ENCODE results near the gene HCK. TPM values are rescaled to one million over a fixed set of nuclear protein-coding genes. Genes with fewer than 3 reads are reported as not detected.
A peak's percentile ranks its signal among the peaks of the same experiment; 100 is the strongest.

The HCK gene
- total RNA-seq, 2 donors from 2014 or later = 2.1 to 4.3 TPM

DNA sequence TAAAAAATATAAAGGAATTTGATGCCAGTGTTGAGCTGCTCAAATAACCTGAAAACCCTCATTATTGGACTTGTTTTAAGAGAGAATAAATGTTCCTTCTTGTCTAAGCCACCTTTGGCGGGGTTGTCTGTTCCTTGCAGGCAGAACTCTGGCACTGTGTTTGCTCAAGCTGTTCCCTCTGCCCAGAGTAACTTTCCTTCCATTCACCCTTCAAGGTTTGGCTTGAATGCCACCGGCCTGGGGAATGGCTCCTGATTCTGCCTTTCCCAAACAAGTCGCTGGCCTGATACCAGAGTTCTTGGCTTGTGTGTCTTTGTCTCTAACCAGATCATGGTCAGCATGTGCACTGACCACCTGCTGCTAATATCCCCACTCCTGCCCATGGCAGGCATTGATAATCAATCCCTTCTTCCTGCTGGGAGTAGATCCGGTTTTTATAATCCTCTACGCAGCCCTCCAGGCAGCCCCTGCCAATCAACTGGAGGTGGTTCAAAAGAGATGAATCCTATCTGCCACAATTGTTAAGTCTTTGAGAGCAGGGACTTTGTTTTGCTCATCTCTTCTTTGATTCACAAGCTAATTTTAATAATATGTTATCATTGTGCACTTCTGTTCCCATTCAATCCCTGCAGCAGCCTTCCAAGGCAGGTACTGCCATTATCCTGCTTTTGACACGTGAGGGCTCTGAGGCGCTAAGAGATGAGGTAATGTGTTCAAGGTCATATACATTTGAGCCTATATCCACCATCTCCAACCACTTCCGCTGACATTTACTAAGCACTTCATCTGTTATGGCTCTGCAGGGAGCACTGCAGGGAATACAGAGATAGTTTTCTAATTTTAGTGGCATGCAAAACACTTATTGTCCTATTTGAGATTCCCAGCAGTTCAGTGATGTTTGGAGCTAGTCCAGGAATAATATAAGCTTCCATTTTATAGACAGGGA is 44.9 kb upstream of the HCK start:
- H3K4me3 ChIP-seq = no peak overlapping the region
- DNase-seq (no peak), ATAC-seq (no peak)
- no peaks in the 10 kb centered on the region for H3K27me3 ChIP-seq
- H3K4me1 ChIP-seq = no peaks in the 10 kb centered on the region
- intact Hi-C loops (cut with DNase I) = no loop called here
- peak overlapping the region in 1 of 4 donors; percentile 2 for H3K27ac ChIP-seq
- TF ChIP-seq, protein P1, sequence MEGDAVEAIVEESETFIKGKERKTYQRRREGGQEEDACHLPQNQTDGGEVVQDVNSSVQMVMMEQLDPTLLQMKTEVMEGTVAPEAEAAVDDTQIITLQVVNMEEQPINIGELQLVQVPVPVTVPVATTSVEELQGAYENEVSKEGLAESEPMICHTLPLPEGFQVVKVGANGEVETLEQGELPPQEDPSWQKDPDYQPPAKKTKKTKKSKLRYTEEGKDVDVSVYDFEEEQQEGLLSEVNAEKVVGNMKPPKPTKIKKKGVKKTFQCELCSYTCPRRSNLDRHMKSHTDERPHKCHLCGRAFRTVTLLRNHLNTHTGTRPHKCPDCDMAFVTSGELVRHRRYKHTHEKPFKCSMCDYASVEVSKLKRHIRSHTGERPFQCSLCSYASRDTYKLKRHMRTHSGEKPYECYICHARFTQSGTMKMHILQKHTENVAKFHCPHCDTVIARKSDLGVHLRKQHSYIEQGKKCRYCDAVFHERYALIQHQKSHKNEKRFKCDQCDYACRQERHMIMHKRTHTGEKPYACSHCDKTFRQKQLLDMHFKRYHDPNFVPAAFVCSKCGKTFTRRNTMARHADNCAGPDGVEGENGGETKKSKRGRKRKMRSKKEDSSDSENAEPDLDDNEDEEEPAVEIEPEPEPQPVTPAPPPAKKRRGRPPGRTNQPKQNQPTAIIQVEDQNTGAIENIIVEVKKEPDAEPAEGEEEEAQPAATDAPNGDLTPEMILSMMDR (IDR thresholded peaks at IDR 0.05) = no peak
- TF ChIP-seq POLR2A (IDR thresholded peaks at IDR 0.05) = no peak
- WGBS, 2 donors = 44 to 48% methylated on average over 8 of the region's 8 CpGs
- no peaks in the 10 kb centered on the region for H3K36me3 ChIP-seq (replicated peaks in 1 of 2; ENCODE audit: insufficient read depth in 1 of 2, low read depth in 2 of 2)
- H3K9me3 ChIP-seq = no peaks in the 10 kb centered on the region

DNA sequence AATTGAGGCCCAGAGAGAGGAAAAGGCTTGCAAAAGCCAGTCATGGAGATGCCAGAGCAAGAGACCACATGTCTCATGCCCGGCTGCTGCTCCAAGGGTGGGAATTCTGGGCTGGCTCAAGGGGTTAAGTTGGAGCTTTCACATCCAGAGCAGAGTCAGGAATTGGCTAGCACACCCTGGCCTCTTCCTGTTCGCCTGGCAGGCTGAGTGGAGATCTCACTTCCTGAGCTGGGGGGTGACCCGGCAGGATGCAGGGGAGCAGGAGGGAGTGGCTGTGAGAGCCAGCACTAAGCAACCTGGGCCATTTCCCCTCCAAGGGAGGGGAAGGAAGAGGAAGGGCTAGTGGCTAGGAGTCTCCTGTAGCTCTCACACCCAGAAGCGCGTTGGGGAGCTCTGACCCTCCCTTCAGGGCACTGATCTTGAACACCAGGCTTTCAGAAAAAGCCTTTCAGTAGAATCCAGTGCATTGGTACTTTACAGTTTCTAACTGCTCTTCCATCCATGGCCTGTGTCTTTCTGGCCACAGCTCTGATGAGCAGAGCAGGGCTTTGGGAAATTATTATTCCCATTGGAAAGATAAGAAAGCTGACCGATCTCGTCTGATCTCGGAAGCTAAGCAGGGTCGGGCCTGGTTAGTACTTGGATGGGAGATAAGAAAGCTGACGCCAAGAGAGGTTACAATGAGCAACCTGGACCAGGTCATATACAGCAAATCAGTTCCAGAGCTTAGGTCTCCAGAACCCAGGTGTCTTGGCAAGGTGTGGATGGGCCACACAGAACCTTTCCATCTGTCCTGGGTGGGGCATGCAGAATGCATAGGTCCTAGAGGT is 44.0 kb upstream of the HCK start:
- no peak for TF ChIP-seq POLR2A (IDR thresholded peaks at IDR 0.05)
- TF ChIP-seq, protein P1 (IDR thresholded peaks at IDR 0.05) = no peak
- ATAC-seq = peak; percentile 56
- Histone ChIP-seq H3K27ac (peak overlapping the region in 1 of 4 donors; percentile 3), H3K4me3 (no peak overlapping the region), H3K36me3 (replicated peaks in 1 of 2; ENCODE audit: insufficient read depth in 1 of 2, low read depth in 2 of 2) (no peaks in the 10 kb centered on the region), H3K9me3 (no peaks in the 10 kb centered on the region), H3K27me3 (no peaks in the 10 kb centered on the region), H3K4me1 (no peaks in the 10 kb centered on the region)
- DNase-seq = peak in 3 of 4 donors; percentile 13 to 25 (median 15)
- intact Hi-C loops (cut with DNase I) = no loop called here
- 27% methylated on average over 10 of the region's 10 CpGs for WGBS, 2 donors

DNA sequence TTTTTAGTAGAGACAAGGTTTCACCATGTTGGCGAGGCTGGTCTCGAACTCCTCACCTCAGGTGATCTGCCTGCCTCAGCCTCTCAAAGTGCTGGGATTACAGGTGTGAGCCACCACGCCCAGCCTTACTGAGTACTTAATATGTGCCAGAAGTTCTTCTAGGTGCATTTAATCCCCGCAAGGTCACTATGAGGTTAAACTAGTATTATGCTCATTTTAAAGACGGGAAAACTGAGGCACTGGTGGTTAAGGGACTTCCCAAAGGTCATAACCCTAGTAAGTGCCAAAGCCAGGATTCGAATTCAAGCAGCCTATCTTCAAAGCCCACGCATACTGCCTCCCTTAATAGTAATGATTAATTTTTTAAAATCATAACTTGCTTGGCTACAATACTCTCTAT is 42.5 kb upstream of the HCK start:
- WGBS, 2 donors = 68 to 69% methylated on average over 7 of the region's 7 CpGs
- intact Hi-C loops (cut with DNase I) = no loop called here
- TF ChIP-seq, protein P1 (IDR thresholded peaks at IDR 0.05) = no peak
- no peak for TF ChIP-seq POLR2A (IDR thresholded peaks at IDR 0.05)
- DNase-seq (no peak), ATAC-seq (no peak)
- Histone ChIP-seq H3K27ac (no peak overlapping the region), H3K9me3 (no peaks in the 10 kb centered on the region), H3K36me3 (replicated peaks in 1 of 2; ENCODE audit: insufficient read depth in 1 of 2, low read depth in 2 of 2) (no peaks in the 10 kb centered on the region), H3K4me3 (no peak overlapping the region), H3K27me3 (no peaks in the 10 kb centered on the region), H3K4me1 (no peaks in the 10 kb centered on the region)

DNA sequence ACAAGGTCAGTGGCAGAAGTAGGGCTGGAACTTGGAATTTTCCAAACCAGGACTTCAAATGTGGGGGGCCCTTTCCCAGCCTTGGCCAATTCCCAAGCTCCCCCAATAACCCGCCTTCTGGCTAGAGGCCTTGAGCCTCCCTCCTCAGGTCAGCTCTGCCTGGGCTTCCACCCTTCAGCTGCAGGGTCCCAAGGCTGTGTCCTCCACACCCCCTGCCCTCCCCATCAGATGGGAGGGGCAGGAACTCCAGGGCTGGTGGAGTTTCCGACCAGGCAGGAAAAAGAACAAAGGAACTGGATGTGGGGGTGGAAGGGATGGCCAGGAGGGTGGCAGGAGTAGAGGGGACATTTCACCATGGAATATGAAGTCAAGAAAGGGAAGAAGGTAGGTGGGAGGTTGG is 41.9 kb upstream of the HCK start, which contains the start of gene CCM2L:
CCM2L (plus strand) TSS at position 338 of the 400 bp plus-strand sequence; CDS start at position 355, 17 bp downstream.
- WGBS, 2 donors = 39 to 56% methylated on average over 2 of the region's 2 CpGs
- intact Hi-C loops (cut with DNase I) = no loop called here
- no peaks in the 10 kb centered on the region for H3K9me3 ChIP-seq
- no peaks in the 10 kb centered on the region for H3K36me3 ChIP-seq (replicated peaks in 1 of 2; ENCODE audit: insufficient read depth in 1 of 2, low read depth in 2 of 2)
- H3K27ac ChIP-seq = peak within 1 kb of the TSS in 2 of 4 donors; percentile 2
- ATAC-seq (peak; percentile 53), DNase-seq (no peak)
- no peaks in the 10 kb centered on the region for H3K4me1 ChIP-seq
- H3K27me3 ChIP-seq = no peaks in the 10 kb centered on the region
- no peak for TF ChIP-seq POLR2A (IDR thresholded peaks at IDR 0.05)
- TF ChIP-seq, protein P1 (IDR thresholded peaks at IDR 0.05) = no peak
- no peak within 1 kb of the TSS for H3K4me3 ChIP-seq

Measured in body of pancreas (tissue), 4 donors.